ENCODE results near the gene PIAS2.
A peak's percentile ranks its signal among the peaks of the same experiment; 100 is the strongest.
"Not testable (repeated sequence)": the region's sequence is repeated elsewhere in the genome, so short reads cannot be mapped to it uniquely, and the experiment has no call there.

Gene PIAS2

GRCh38 chr18:46831434-46831833 is 85.9 kb downstream of the PIAS2 start:
- H3K27ac Mint-ChIP-seq: no peak overlapping the region
- H3K9me3 Mint-ChIP-seq: no peaks in the 10 kb centered on the region
- DNase-seq (no peak), ATAC-seq (no peak)
- no peaks in the 10 kb centered on the region for H3K27me3 Mint-ChIP-seq
- H3K4me1 Mint-ChIP-seq: no peaks in the 10 kb centered on the region
- peaks cover 52% of the 10 kb centered on the region for H3K36me3 Mint-ChIP-seq (ENCODE audit: low read depth)
- no peak overlapping the region for H3K4me3 Mint-ChIP-seq

GRCh38 chr18:46830633-46831032 is 86.7 kb downstream of the PIAS2 start:
- Mint-ChIP-seq H3K4me3 (no peak overlapping the region), H3K27me3 (no peaks in the 10 kb centered on the region), H3K4me1 (no peaks in the 10 kb centered on the region), H3K27ac (no peak overlapping the region), H3K9me3 (no peaks in the 10 kb centered on the region), H3K36me3 (ENCODE audit: low read depth) (peaks cover 48% of the 10 kb centered on the region)
- no peak for ATAC-seq
- DNase-seq: no peak

GRCh38 chr18:46829947-46830346 is 87.4 kb downstream of the PIAS2 start:
- no peaks in the 10 kb centered on the region for H3K4me1 Mint-ChIP-seq
- no peaks in the 10 kb centered on the region for H3K9me3 Mint-ChIP-seq
- no peak overlapping the region for H3K4me3 Mint-ChIP-seq
- no peak overlapping the region for H3K27ac Mint-ChIP-seq
- DNase-seq (no peak), ATAC-seq (no peak)
- H3K27me3 Mint-ChIP-seq: no peaks in the 10 kb centered on the region
- peaks cover 49% of the 10 kb centered on the region for H3K36me3 Mint-ChIP-seq (ENCODE audit: low read depth)

- H3K27ac Mint-ChIP-seq: no peak overlapping the region
- DNase-seq: no peak
- ATAC-seq: no peak
- H3K9me3 Mint-ChIP-seq: no peaks in the 10 kb centered on the region
- peaks cover 46% of the 10 kb centered on the region for H3K36me3 Mint-ChIP-seq (ENCODE audit: low read depth)
- H3K4me3 Mint-ChIP-seq: no peak overlapping the region
- H3K4me1 Mint-ChIP-seq: no peaks in the 10 kb centered on the region
- no peaks in the 10 kb centered on the region for H3K27me3 Mint-ChIP-seq
Measured at GRCh38 chr18:46829531-46829930, 87.8 kb downstream of the PIAS2 start.

- Mint-ChIP-seq H3K4me1 (peaks cover 14% of the 10 kb centered on the region), H3K27me3 (no peaks in the 10 kb centered on the region), H3K27ac (peak overlapping the region; percentile 70), H3K36me3 (ENCODE audit: low read depth) (peaks cover 35% of the 10 kb centered on the region), H3K9me3 (no peaks in the 10 kb centered on the region), H3K4me3 (no peak overlapping the region)
- DNase-seq: no peak
- ATAC-seq: peak; percentile 65
Measured at GRCh38 chr18:46821856-46822711, 95.2 kb downstream of the PIAS2 start.

DNA sequence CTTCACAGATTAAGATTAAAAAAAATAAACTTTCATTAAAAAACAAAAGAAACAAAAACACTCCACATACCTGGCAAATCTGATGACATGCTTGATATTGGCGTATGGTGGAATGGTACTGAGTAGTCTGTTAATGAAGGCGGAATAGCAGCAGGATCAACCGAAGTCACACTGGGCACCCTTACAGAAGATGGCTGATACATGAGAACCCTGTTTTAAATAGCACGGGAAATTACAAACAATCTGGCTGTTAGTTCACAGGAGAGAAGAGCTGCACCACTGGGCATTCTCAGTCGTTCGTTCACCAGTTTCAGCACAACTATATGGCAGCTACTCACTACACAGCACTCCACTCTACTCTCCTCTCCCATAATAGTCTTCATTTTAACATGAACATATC is 96.4 kb downstream of the PIAS2 start:
- Mint-ChIP-seq H3K4me1 (peaks cover 14% of the 10 kb centered on the region), H3K4me3 (no peak overlapping the region), H3K36me3 (ENCODE audit: low read depth) (peaks cover 32% of the 10 kb centered on the region), H3K9me3 (no peaks in the 10 kb centered on the region), H3K27me3 (no peaks in the 10 kb centered on the region), H3K27ac (no peak overlapping the region)
- ATAC-seq: no peak
- no peak for DNase-seq

GRCh38 chr18:46815661-46816060 is 101.6 kb downstream of the PIAS2 start:
- H3K9me3 Mint-ChIP-seq: no peaks in the 10 kb centered on the region
- no peak overlapping the region for H3K27ac Mint-ChIP-seq
- H3K27me3 Mint-ChIP-seq: no peaks in the 10 kb centered on the region
- H3K4me3 Mint-ChIP-seq: no peak overlapping the region
- ATAC-seq (no peak), DNase-seq (no peak)
- no peaks in the 10 kb centered on the region for H3K4me1 Mint-ChIP-seq
- H3K36me3 Mint-ChIP-seq (ENCODE audit: low read depth): peaks cover 10% of the 10 kb centered on the region

- DNase-seq: no peak
- Mint-ChIP-seq H3K36me3 (ENCODE audit: low read depth) (peaks cover under 1% of the 10 kb centered on the region), H3K4me1 (no peaks in the 10 kb centered on the region), H3K9me3 (no peaks in the 10 kb centered on the region), H3K27ac (no peak overlapping the region), H3K4me3 (no peak overlapping the region), H3K27me3 (no peaks in the 10 kb centered on the region)
- no peak for ATAC-seq
Measured at GRCh38 chr18:46814399-46814798, 102.9 kb downstream of the PIAS2 start.

DNA sequence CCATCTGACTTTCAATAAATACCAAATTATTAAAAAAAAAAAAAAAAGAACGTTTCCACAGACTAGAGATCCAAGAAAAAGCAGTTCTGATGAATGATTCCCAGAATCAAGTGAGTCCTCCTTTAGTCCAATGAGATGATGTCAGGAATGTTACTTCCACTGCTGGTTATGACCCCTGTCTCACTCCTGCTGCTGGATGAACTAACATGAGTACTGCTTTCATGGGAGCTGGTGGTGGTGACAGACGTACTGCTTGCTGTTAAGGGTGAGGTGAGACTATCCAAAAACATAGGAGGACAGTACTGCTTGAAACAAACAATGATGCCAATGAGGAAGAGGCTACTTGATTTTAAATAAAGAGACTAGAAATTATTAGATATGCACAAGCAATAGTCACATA is 105.0 kb downstream of the PIAS2 start:
- H3K36me3 Mint-ChIP-seq (ENCODE audit: low read depth): peaks cover 3% of the 10 kb centered on the region
- no peaks in the 10 kb centered on the region for H3K27me3 Mint-ChIP-seq
- H3K27ac Mint-ChIP-seq: no peak overlapping the region
- ATAC-seq (no peak), DNase-seq (no peak)
- no peak overlapping the region for H3K4me3 Mint-ChIP-seq
- no peaks in the 10 kb centered on the region for H3K4me1 Mint-ChIP-seq
- H3K9me3 Mint-ChIP-seq: no peaks in the 10 kb centered on the region

GRCh38 chr18:46810481-46811000 is 106.8 kb downstream of the PIAS2 start:
- no peak overlapping the region for H3K4me3 Mint-ChIP-seq
- no peaks in the 10 kb centered on the region for H3K27me3 Mint-ChIP-seq
- H3K27ac Mint-ChIP-seq: no peak overlapping the region
- DNase-seq: no peak
- no peaks in the 10 kb centered on the region for H3K4me1 Mint-ChIP-seq
- no peak for ATAC-seq
- H3K9me3 Mint-ChIP-seq: no peaks in the 10 kb centered on the region
- peaks cover 3% of the 10 kb centered on the region for H3K36me3 Mint-ChIP-seq (ENCODE audit: low read depth)

GRCh38 chr18:46809145-46809544 is 108.2 kb downstream of the PIAS2 start:
- no peak for DNase-seq
- Mint-ChIP-seq H3K9me3 (peaks cover 5% of the 10 kb centered on the region), H3K4me1 (no peaks in the 10 kb centered on the region), H3K27me3 (no peaks in the 10 kb centered on the region), H3K27ac (no peak overlapping the region), H3K4me3 (no peak overlapping the region), H3K36me3 (ENCODE audit: low read depth) (peaks cover 3% of the 10 kb centered on the region)
- ATAC-seq: no peak

- H3K9me3 Mint-ChIP-seq; H3K36me3 Mint-ChIP-seq (ENCODE audit: low read depth); H3K27ac Mint-ChIP-seq; H3K4me1 Mint-ChIP-seq; DNase-seq; H3K4me3 Mint-ChIP-seq; H3K27me3 Mint-ChIP-seq; ATAC-seq: not testable (repeated sequence)
Measured at GRCh38 chr18:46795945-46796344, 121.4 kb downstream of the PIAS2 start.

DNA sequence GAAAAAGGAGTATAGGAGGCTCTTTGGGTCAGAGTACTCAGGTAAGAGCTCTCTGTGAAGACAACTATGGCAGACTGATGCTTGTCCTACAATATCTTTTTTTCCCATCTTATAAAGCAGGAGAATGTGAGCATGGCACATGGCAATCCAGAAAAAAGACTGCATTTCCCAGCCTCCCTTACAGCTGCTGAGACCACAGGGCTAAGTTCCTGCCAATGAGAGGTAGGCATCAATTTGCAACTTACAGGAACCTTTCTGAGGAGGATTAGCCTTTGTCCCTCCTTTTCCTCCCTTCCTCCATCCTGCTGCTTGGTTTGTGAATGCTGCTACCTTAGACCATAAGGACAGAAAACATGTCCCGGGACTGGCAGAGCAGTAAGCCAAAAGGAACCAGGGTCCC is 122.7 kb downstream of the PIAS2 start:
- no peak for ATAC-seq
- no peak for DNase-seq
- peaks cover 2% of the 10 kb centered on the region for H3K36me3 Mint-ChIP-seq (ENCODE audit: low read depth)
- H3K4me1 Mint-ChIP-seq: no peaks in the 10 kb centered on the region
- H3K4me3 Mint-ChIP-seq: no peak overlapping the region
- no peaks in the 10 kb centered on the region for H3K27me3 Mint-ChIP-seq
- H3K27ac Mint-ChIP-seq: no peak overlapping the region
- peaks cover 4% of the 10 kb centered on the region for H3K9me3 Mint-ChIP-seq

DNA sequence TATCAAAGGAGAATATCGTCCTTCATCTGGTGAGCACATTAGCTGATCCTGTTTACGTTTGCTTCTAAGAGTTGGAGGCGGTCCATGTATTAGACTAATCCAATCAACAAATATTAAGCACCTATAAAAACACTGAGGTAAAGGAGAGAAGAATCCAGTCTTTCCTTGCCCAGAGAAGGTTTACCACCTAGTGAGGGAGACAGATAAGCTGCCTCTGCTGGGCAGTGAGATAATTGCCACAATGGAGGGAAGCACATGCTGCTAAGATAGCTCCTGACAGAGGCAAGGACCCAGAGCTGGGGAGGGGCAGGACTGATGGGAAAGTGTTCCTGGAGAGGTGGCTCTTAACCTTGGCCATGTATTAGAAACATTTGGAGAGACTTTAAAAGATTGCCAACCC is 123.7 kb downstream of the PIAS2 start:
- Mint-ChIP-seq H3K9me3 (peaks cover 4% of the 10 kb centered on the region), H3K36me3 (ENCODE audit: low read depth) (no peaks in the 10 kb centered on the region), H3K4me1 (no peaks in the 10 kb centered on the region), H3K4me3 (no peak overlapping the region), H3K27me3 (no peaks in the 10 kb centered on the region), H3K27ac (no peak overlapping the region)
- no peak for DNase-seq
- no peak for ATAC-seq

DNA sequence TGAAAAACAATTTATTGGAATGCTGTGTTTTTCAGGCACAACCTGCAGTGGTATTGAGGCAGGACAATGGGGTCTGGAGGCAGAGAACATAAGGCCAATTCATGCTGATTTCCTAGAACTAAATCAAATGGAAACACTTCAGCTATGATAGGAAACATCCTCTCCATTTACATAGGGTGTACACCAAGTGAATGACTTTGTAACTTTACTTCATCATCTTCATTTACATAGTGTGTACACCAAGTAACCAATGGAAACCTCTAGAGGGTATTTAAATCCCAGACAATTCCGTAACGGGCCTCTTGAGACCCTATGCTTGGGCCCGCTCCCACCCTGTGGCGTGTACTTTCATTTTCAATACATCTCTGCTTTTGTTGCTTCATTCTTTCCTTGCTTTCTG is 128.2 kb downstream of the PIAS2 start:
- DNase-seq: no peak
- Mint-ChIP-seq H3K36me3 (ENCODE audit: low read depth) (peaks cover 2% of the 10 kb centered on the region), H3K4me1 (no peaks in the 10 kb centered on the region), H3K9me3 (peaks cover 9% of the 10 kb centered on the region), H3K27me3 (peaks cover 3% of the 10 kb centered on the region), H3K4me3 (no peak overlapping the region), H3K27ac (no peak overlapping the region)
- ATAC-seq: no peak

Data from activated naive CD8-positive, alpha-beta T cell treated with anti-CD3 and anti-CD28 coated beads, Interleukin-2, amount 50 U/mL, for 24 hours (primary cell).